Measurements from ENCODE around the gene CSNK1G2.

The CSNK1G2 gene

GRCh38 chr19:1989513-1990229, 48.7 kb downstream of the CSNK1G2 start:
- WGBS, result 94% methylated on average over 40 of the region's 40 CpGs

GRCh38 chr19:1990230-1991017, 49.5 kb downstream of the CSNK1G2 start:
- Histone ChIP-seq H2AFZ (ENCODE audit: low read depth, low read length) (no peak overlapping the region), H3K23ac (ENCODE audit: low read length in 2 of 2) (no peak overlapping the region), H4K91ac (ENCODE audit: low read length) (no peak overlapping the region), H3K79me1 (replicated peaks; ENCODE audit: low read length, poor library complexity, severe bottlenecking) (peaks cover 18% of the 10 kb centered on the region), H2BK12ac (ENCODE audit: low read length in 2 of 2) (no peak overlapping the region), H3K27me3 (ENCODE audit: control insufficient read depth in 1 of 2, insufficient read depth in 1 of 2, low read length in 2 of 2) (no peaks in the 10 kb centered on the region), H2BK120ac (ENCODE audit: low read depth, low read length) (no peak overlapping the region), H3K4me2 (ENCODE audit: low read length, poor library complexity, severe bottlenecking) (no peak overlapping the region), H2AK5ac (ENCODE audit: low read length, severe bottlenecking) (no peak overlapping the region), H3K9me3 (ENCODE audit: control insufficient read depth, low read length) (no peaks in the 10 kb centered on the region), H3K18ac (ENCODE audit: low read depth in 1 of 2, low read length in 2 of 2) (no peak overlapping the region), H4K8ac (ENCODE audit: low read length) (no peak overlapping the region), H3K4ac (ENCODE audit: low read depth in 1 of 2, low read length in 2 of 2) (no peak overlapping the region), H3K36me3 (ENCODE audit: control insufficient read depth in 1 of 2, insufficient read depth in 2 of 2, low read depth in 1 of 2, low read length in 2 of 2) (peaks cover 62 to 75% of the 10 kb centered on the region in 2 experiments), H3K4me3 (ENCODE audit: insufficient read depth in 1 of 2, low read depth in 1 of 2, low read length in 2 of 2) (no peak overlapping the region), H3K4me1 (ENCODE audit: control insufficient read depth, insufficient read depth, low read depth, low read length) (no peaks in the 10 kb centered on the region), H2BK5ac (ENCODE audit: low read depth, low read length, poor library complexity, severe bottlenecking) (no peak overlapping the region), H3K9ac (ENCODE audit: low read length) (no peak overlapping the region), H2BK15ac (ENCODE audit: low read depth, poor library complexity, severe bottlenecking) (no peak overlapping the region), H3K14ac (ENCODE audit: low read length in 2 of 2) (no peak overlapping the region), H3K27ac (ENCODE audit: low read length, poor library complexity, severe bottlenecking) (no peak overlapping the region)
- no peak for DNase-seq
- 97% methylated on average over 34 of the region's 34 CpGs for WGBS

More at GRCh38 chr19:1989513-1990229, 48.7 kb downstream of the CSNK1G2 start:
- Histone ChIP-seq H3K27ac (ENCODE audit: low read length, poor library complexity, severe bottlenecking) (no peak overlapping the region), H3K36me3 (ENCODE audit: control insufficient read depth in 1 of 2, insufficient read depth in 2 of 2, low read depth in 1 of 2, low read length in 2 of 2) (peaks cover 68 to 83% of the 10 kb centered on the region in 2 experiments), H2BK12ac (ENCODE audit: low read length in 2 of 2) (no peak overlapping the region), H2BK5ac (ENCODE audit: low read depth, low read length, poor library complexity, severe bottlenecking) (no peak overlapping the region), H3K4me1 (ENCODE audit: control insufficient read depth, insufficient read depth, low read depth, low read length) (no peaks in the 10 kb centered on the region), H3K18ac (ENCODE audit: low read depth in 1 of 2, low read length in 2 of 2) (no peak overlapping the region), H3K4me2 (ENCODE audit: low read length, poor library complexity, severe bottlenecking) (no peak overlapping the region), H2AFZ (ENCODE audit: low read depth, low read length) (no peak overlapping the region), H4K91ac (ENCODE audit: low read length) (no peak overlapping the region), H3K9me3 (ENCODE audit: control insufficient read depth, low read length) (no peaks in the 10 kb centered on the region), H3K14ac (ENCODE audit: low read length in 2 of 2) (no peak overlapping the region), H3K79me1 (replicated peaks; ENCODE audit: low read length, poor library complexity, severe bottlenecking) (peaks cover 18% of the 10 kb centered on the region), H2BK120ac (ENCODE audit: low read depth, low read length) (no peak overlapping the region), H3K27me3 (ENCODE audit: control insufficient read depth in 1 of 2, insufficient read depth in 1 of 2, low read length in 2 of 2) (no peaks in the 10 kb centered on the region), H3K9ac (ENCODE audit: low read length) (no peak overlapping the region), H3K4me3 (ENCODE audit: insufficient read depth in 1 of 2, low read depth in 1 of 2, low read length in 2 of 2) (no peak overlapping the region), H4K8ac (ENCODE audit: low read length) (no peak overlapping the region), H3K23ac (ENCODE audit: low read length in 2 of 2) (no peak overlapping the region), H2BK15ac (ENCODE audit: low read depth, poor library complexity, severe bottlenecking) (no peak overlapping the region), H3K4ac (ENCODE audit: low read depth in 1 of 2, low read length in 2 of 2) (no peak overlapping the region), H2AK5ac (ENCODE audit: low read length, severe bottlenecking) (no peak overlapping the region)
- DNase-seq, result no peak

- no peak overlapping the region for H3K14ac ChIP-seq (ENCODE audit: low read length in 2 of 2)
- peaks cover 4% of the 10 kb centered on the region for H3K9me3 ChIP-seq (ENCODE audit: control insufficient read depth, low read length)
- no peak overlapping the region for H4K91ac ChIP-seq (ENCODE audit: low read length)
- peaks cover 18% of the 10 kb centered on the region for H3K79me1 ChIP-seq (replicated peaks; ENCODE audit: low read length, poor library complexity, severe bottlenecking)
- H3K27ac ChIP-seq (ENCODE audit: low read length, poor library complexity, severe bottlenecking), result no peak overlapping the region
- H2BK15ac ChIP-seq (ENCODE audit: low read depth, poor library complexity, severe bottlenecking), result no peak overlapping the region
- H2BK5ac ChIP-seq (ENCODE audit: low read depth, low read length, poor library complexity, severe bottlenecking), result no peak overlapping the region
- peaks cover 59 to 67% of the 10 kb centered on the region in 2 experiments for H3K36me3 ChIP-seq (ENCODE audit: control insufficient read depth in 1 of 2, insufficient read depth in 2 of 2, low read depth in 1 of 2, low read length in 2 of 2)
- H3K4ac ChIP-seq (ENCODE audit: low read depth in 1 of 2, low read length in 2 of 2), result no peak overlapping the region
- H3K4me1 ChIP-seq (ENCODE audit: control insufficient read depth, insufficient read depth, low read depth, low read length), result no peaks in the 10 kb centered on the region
- H3K4me2 ChIP-seq (ENCODE audit: low read length, poor library complexity, severe bottlenecking), result no peak overlapping the region
- H2BK120ac ChIP-seq (ENCODE audit: low read depth, low read length), result no peak overlapping the region
- H3K27me3 ChIP-seq (ENCODE audit: control insufficient read depth in 1 of 2, insufficient read depth in 1 of 2, low read length in 2 of 2), result no peaks in the 10 kb centered on the region
- H3K4me3 ChIP-seq (ENCODE audit: insufficient read depth in 1 of 2, low read depth in 1 of 2, low read length in 2 of 2), result no peak overlapping the region
- no peak overlapping the region for H3K23ac ChIP-seq (ENCODE audit: low read length in 2 of 2)
- no peak overlapping the region for H4K8ac ChIP-seq (ENCODE audit: low read length)
- H2BK12ac ChIP-seq (ENCODE audit: low read length in 2 of 2), result no peak overlapping the region
- no peak overlapping the region for H2AFZ ChIP-seq (ENCODE audit: low read depth, low read length)
- no peak overlapping the region for H2AK5ac ChIP-seq (ENCODE audit: low read length, severe bottlenecking)
- no peak overlapping the region for H3K9ac ChIP-seq (ENCODE audit: low read length)
- 88% methylated on average over 30 of the region's 30 CpGs for WGBS
- no peak for DNase-seq
- no peak overlapping the region for H3K18ac ChIP-seq (ENCODE audit: low read depth in 1 of 2, low read length in 2 of 2)
Measured at GRCh38 chr19:1991018-1991913, 50.3 kb downstream of the CSNK1G2 start.

All from mesenchymal stem cell (in vitro differentiated cells and primary cell).